ENCODE measurements around the gene SLC4A5.

GRCh38 chr2:74368499-74368898 is 25.3 kb upstream of the SLC4A5 start:
- no peak for TF ChIP-seq CTCF (IDR thresholded peaks at IDR 0.05 in 8 of 11, conservative IDR thresholded peaks at IDR 0.05 in 3 of 11)
- TF ChIP-seq POLR2AphosphoS5 (IDR thresholded peaks at IDR 0.05): no peak
- TF ChIP-seq POLR2A (IDR thresholded peaks at IDR 0.05): no peak
